SK-N-SH treated with all-trans-retinoic acid at 6 μM for 48 hours (cell line): ENCODE measurements around the gene LSS.

Experiments used
- ARNTL ChIP-seq: fragments of 450-650 bp; formaldehyde crosslinking; IDR thresholded peaks from 2 replicates; pipeline ENCODE4 v1.5.0; 2020; ENCODE audit warnings: low read depth, mild to moderate bottlenecking, moderate library complexity, borderline replicate concordance
- CREB5 ChIP-seq: fragments of 250-450 bp; sonication (Bioruptor Pico); IDR thresholded peaks from 2 replicates; pipeline ENCODE4 v1.5.1; 2020; ENCODE audit warnings: low read depth, mild to moderate bottlenecking, moderate library complexity
- CSDC2 ChIP-seq: fragments of 250-450 bp; sonication (Bioruptor Pico); IDR thresholded peaks from 2 replicates; pipeline ENCODE4 v1.5.0; 2020; ENCODE audit warnings: mild to moderate bottlenecking, moderate library complexity
- RARB ChIP-seq: fragments of 250-450 bp; sonication (Bioruptor Pico); IDR thresholded peaks from 2 replicates; pipeline ENCODE4 v1.8.0; 2021; ENCODE audit warnings: mild to moderate bottlenecking, moderate library complexity
- TCF4 ChIP-seq: fragments of 250-450 bp; sonication (Bioruptor Pico); IDR thresholded peaks from 2 replicates; pipeline ENCODE4 v1.8.0; 2021; ENCODE audit warnings: mild to moderate bottlenecking, moderate library complexity, borderline replicate concordance
- TOX ChIP-seq: fragments of 250-450 bp; sonication (Bioruptor Pico); IDR thresholded peaks from 2 replicates; pipeline ENCODE4 v1.8.0; 2021; ENCODE audit warnings: mild to moderate bottlenecking, moderate library complexity, borderline replicate concordance
- ZC3H10 ChIP-seq: fragments of 250-450 bp; sonication (Bioruptor Pico); IDR thresholded peaks from 2 replicates; pipeline ENCODE4 v1.5.1; 2021; ENCODE audit warnings: mild to moderate bottlenecking, moderate library complexity
- ZFP3 ChIP-seq: fragments of 250-450 bp; sonication (Bioruptor Pico); IDR thresholded peaks from 2 replicates; pipeline ENCODE4 v1.5.0; 2020; ENCODE audit warnings: mild to moderate bottlenecking, moderate library complexity
- ZFP30 ChIP-seq: fragments of 450-650 bp; formaldehyde crosslinking; IDR thresholded peaks from 2 replicates; pipeline ENCODE4 v1.5.0; 2022; ENCODE audit warnings: mild to moderate bottlenecking, moderate library complexity
- ZNF8 ChIP-seq: fragments of 450-650 bp; formaldehyde crosslinking; IDR thresholded peaks from 2 replicates; pipeline ENCODE4 v1.5.0; 2020; ENCODE audit warnings: mild to moderate bottlenecking, moderate library complexity

GRCh38 chr21:46155514-46156377, 72.8 kb downstream of the LSS start, which contains the start of gene FTCD:
- no peak for TF ChIP-seq TOX (CRISPR knock-in tag)
- no peak for TF ChIP-seq ZC3H10 (CRISPR knock-in tag)
- no peak for TF ChIP-seq RARB (CRISPR knock-in tag)
- TF ChIP-seq CSDC2, result no peak
- no peak for TF ChIP-seq ZFP3
- TF ChIP-seq ARNTL, result no peak
- TF ChIP-seq ZNF8 (CRISPR knock-in tag), result no peak
- TF ChIP-seq ZFP30 (CRISPR knock-in tag), result no peak
- TF ChIP-seq CREB5 (CRISPR knock-in tag), result no peak
- TF ChIP-seq TCF4 (CRISPR knock-in tag), result no peak
